HCT116 (cell line): ENCODE data around the gene SRCIN1.

Experiments used
- CEBPB ChIP-seq: IDR thresholded peaks from 2 replicates; pipeline ENCODE4 v1.6.1; 2012; ENCODE audit warnings: low read depth
- CTCF ChIP-seq, 3 experiments: fragments of 200-600 bp in 1 of 3; sonication (generic) in 1 of 3; IDR thresholded peaks in 2 of 3; conservative IDR thresholded peaks in 1 of 3; 2 replicates each; pipeline ENCODE4 v1.5.1; 2012 to 2017; ENCODE audit warnings: low read depth in 2 of 3, low read length in 2 of 3, antibody characterized with exemption in 1 of 3, borderline replicate concordance in 1 of 3, control low read depth in 1 of 3, mild to moderate bottlenecking in 1 of 3, mixed read lengths in 1 of 3, mixed run types in 1 of 3, moderate library complexity in 1 of 3; ENCODE audit not compliant: insufficient read depth in 1 of 3
- EZH2 ChIP-seq: fragments of 200-600 bp; sonication (generic); IDR thresholded peaks from 2 replicates; pipeline ENCODE4 v1.6.1; 2017; ENCODE audit warnings: antibody characterized with exemption, mixed run types
- EZH2phosphoT487 ChIP-seq: fragments of 200-600 bp; IDR thresholded peaks from 2 replicates; pipeline ENCODE4 v1.6.1; 2018; ENCODE audit warnings: antibody characterized with exemption, borderline replicate concordance
- MAX ChIP-seq: IDR thresholded peaks from 2 replicates; pipeline ENCODE4 v1.6.1; 2012
- POLR2A ChIP-seq: IDR thresholded peaks from 2 replicates; pipeline ENCODE4 v1.7.0; 2011; ENCODE audit warnings: borderline replicate concordance; ENCODE audit not compliant: insufficient read depth, insufficient read length; ENCODE audit errors: extremely low read depth
- POLR2AphosphoS5 ChIP-seq: IDR thresholded peaks from 2 replicates; pipeline ENCODE4 v1.6.1; 2011; ENCODE audit warnings: mild to moderate bottlenecking, low read depth, low read length, moderate library complexity

GRCh38 chr17:38567350-38567749, 38.4 kb downstream of the SRCIN1 start:
- TF ChIP-seq CTCF (IDR thresholded peaks at IDR 0.05 in 2 of 3, conservative IDR thresholded peaks at IDR 0.05 in 1 of 3; ENCODE audit: borderline replicate concordance in 1 of 3, insufficient read depth in 1 of 3, low read depth in 2 of 3, low read length in 2 of 3) (no peak), POLR2AphosphoS5 (no peak), EZH2 (no peak), POLR2A (no peak), MAX (no peak), CEBPB (no peak), EZH2phosphoT487 (no peak)
